Measurements from ENCODE around the gene ERG. TPM values are rescaled to one million over a fixed set of nuclear protein-coding genes. Genes with fewer than 3 reads are reported as not detected.

The ERG gene
- polyA plus RNA-seq, 1 experiment, result not detected

DNA sequence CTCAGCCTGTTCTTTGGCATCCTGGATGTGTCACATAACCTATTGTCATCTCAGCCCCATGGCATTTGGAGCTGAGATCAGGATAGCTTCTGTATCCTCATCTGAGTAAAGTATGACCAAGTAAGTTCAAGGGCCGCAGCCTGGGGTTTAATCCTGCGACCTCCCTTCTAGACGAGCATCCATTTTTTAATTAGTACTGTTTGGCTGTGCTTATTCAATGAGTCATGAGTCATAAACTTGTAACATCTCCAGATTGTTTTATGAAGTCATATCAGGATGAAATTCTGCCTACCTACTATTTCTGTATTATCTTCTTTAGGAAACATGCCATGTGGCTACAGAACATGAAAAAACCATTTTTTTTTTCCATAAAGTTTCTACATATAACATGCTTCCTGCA is 119.1 kb downstream of the ERG start:
- Histone ChIP-seq H3K27ac (ENCODE audit: low read depth, low read length) (no peak overlapping the region), H3K9me3 (ENCODE audit: control insufficient read depth, insufficient read depth, low read length) (no peaks in the 10 kb centered on the region), H3K4me3 (ENCODE audit: low read depth, low read length) (no peak overlapping the region), H3K27me3 (ENCODE audit: control insufficient read depth, insufficient read depth, low read length) (peaks cover 15% of the 10 kb centered on the region)
- CTCF ChIA-PET, result no interaction called here
- DNase-seq (ENCODE audit: low read depth, low spot score), result no peak
- TF ChIP-seq, protein P1, sequence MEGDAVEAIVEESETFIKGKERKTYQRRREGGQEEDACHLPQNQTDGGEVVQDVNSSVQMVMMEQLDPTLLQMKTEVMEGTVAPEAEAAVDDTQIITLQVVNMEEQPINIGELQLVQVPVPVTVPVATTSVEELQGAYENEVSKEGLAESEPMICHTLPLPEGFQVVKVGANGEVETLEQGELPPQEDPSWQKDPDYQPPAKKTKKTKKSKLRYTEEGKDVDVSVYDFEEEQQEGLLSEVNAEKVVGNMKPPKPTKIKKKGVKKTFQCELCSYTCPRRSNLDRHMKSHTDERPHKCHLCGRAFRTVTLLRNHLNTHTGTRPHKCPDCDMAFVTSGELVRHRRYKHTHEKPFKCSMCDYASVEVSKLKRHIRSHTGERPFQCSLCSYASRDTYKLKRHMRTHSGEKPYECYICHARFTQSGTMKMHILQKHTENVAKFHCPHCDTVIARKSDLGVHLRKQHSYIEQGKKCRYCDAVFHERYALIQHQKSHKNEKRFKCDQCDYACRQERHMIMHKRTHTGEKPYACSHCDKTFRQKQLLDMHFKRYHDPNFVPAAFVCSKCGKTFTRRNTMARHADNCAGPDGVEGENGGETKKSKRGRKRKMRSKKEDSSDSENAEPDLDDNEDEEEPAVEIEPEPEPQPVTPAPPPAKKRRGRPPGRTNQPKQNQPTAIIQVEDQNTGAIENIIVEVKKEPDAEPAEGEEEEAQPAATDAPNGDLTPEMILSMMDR (IDR thresholded peaks at IDR 0.05; ENCODE audit: low read depth, low read length), result no peak
- POLR2A ChIA-PET, result no interaction called here

DNA sequence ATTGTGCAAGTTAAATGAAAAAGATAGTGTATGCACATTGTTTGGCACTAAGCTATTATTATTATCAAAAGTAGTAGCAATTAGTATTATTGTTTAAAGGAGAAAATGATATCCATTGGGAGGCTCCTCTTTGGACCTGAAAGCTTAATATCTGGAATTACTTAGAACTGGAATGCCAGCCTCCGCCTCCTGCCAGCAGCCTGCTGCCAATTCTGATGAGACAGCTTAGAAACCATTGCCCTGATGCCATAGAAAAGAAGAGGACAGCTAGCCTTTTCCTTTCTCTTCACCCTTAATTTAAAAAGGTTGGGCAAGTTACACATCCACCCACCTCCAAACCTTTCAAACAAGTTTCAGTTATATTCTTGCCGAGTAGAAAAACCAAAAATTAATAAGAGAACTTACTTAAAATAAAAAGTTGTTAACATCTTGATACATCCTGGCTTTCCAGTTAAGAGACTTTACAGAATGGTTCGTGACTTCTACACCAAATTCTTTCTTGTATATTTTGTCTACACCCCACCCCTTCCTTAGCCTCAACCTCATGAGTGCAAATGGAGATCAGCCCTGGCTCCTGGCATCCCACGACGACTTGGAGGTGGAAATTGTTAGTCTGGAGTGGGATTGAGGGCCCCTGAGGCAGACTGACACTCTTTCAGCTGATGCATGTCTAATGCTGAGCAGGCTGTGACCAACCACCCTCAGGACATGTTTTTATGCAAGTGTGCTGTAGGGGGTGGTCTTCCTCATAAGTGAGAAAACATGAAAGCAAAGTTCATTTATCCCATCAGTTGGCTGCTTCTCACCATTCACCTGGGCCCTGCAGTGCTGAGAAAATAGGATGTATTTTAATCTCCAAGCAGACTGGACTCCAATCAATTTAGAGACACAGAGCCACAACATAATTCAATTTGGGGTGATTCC is 120.8 kb downstream of the ERG start:
- TF ChIP-seq, protein P1 (IDR thresholded peaks at IDR 0.05; ENCODE audit: low read depth, low read length), result no peak
- Histone ChIP-seq H3K27me3 (ENCODE audit: control insufficient read depth, insufficient read depth, low read length) (peaks cover 10% of the 10 kb centered on the region), H3K27ac (ENCODE audit: low read depth, low read length) (no peak overlapping the region), H3K4me3 (ENCODE audit: low read depth, low read length) (no peak overlapping the region), H3K9me3 (ENCODE audit: control insufficient read depth, insufficient read depth, low read length) (no peaks in the 10 kb centered on the region)
- ChIA-PET CTCF (no interaction called here), POLR2A (no interaction called here)
- no peak for DNase-seq (ENCODE audit: low read depth, low spot score)

DNA sequence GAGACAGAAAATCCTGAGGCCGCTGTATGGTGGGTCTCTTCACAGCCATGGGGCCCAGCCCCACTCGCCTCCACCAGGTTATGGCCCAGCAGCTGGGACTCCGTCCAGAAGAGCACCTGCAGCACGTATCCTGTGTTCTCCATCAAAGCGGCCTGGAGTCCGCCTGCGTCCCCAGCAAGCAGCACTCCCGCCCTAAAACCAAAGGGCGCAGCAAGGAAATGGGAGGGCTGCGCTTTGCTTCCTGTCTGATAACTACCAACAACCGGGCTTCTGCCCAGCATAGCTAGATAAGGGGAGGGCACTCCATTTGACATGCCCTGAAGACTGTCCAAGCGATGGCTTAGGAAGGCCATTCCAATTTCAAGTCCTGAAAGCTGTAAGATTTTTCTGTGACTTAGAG is 121.6 kb downstream of the ERG start:
- TF ChIP-seq, protein P1 (IDR thresholded peaks at IDR 0.05; ENCODE audit: low read depth, low read length), result no peak
- Histone ChIP-seq H3K27ac (ENCODE audit: low read depth, low read length) (no peak overlapping the region), H3K4me3 (ENCODE audit: low read depth, low read length) (no peak overlapping the region), H3K9me3 (ENCODE audit: control insufficient read depth, insufficient read depth, low read length) (no peaks in the 10 kb centered on the region), H3K27me3 (ENCODE audit: control insufficient read depth, insufficient read depth, low read length) (peaks cover 10% of the 10 kb centered on the region)
- POLR2A ChIA-PET, result no interaction called here
- no peak for DNase-seq (ENCODE audit: low read depth, low spot score)
- CTCF ChIA-PET, result no interaction called here

DNA sequence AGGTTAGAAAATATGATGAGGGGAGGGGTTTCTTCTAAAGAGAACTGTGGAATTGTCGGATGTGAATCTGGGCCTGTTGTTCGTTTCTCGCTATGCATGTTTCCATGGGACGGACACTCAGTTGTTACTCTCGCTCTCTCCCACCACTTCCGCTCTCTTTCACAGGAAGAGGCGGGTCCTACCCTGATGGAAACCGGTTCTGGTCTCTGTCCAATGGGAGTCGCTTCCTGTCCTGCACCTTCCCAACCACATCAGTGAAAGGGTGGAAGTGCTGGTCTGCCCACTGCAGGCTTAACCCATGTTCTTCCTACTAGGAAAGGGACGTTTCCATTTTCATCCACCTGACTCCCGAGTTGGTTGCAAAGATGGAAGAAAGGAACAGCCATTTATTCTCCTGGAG is 122.0 kb downstream of the ERG start:
- TF ChIP-seq, protein P1 (IDR thresholded peaks at IDR 0.05; ENCODE audit: low read depth, low read length), result no peak
- CTCF ChIA-PET, result interaction anchor here (0.6 kb wide), 1 partner anchor 222 kb away, joined by 5 read pairs; no protein-coding TSS in a partner anchor

DNA sequence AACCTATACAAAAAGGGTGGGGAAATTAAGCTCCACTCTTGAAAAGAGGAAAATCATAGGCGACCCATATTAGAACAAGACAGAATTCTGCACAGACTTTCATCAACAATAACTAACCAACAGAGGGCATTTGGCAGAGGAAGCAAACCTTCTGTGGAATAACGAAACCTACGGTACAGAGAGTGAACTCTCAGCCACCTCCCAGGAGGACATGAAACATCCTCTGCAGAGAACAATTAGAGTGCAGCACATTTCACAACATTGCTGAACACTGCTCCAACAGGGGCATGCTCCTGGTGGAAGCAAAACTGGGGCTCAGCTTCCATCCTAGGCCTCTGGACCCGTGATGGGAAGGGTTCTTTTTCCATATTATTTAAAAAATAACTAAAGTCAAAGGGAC is 130.6 kb downstream of the ERG start:
- H3K27me3 ChIP-seq (ENCODE audit: control insufficient read depth, insufficient read depth, low read length), result no peaks in the 10 kb centered on the region
- CTCF ChIA-PET, result no interaction called here
- TF ChIP-seq, protein P1 (IDR thresholded peaks at IDR 0.05; ENCODE audit: low read depth, low read length), result no peak
- DNase-seq (ENCODE audit: low read depth, low spot score), result no peak
- no peaks in the 10 kb centered on the region for H3K9me3 ChIP-seq (ENCODE audit: control insufficient read depth, insufficient read depth, low read length)
- POLR2A ChIA-PET, result no interaction called here
- H3K27ac ChIP-seq (ENCODE audit: low read depth, low read length), result no peak overlapping the region
- no peak overlapping the region for H3K4me3 ChIP-seq (ENCODE audit: low read depth, low read length)

More for the DNA sequence above, 122.0 kb downstream of the ERG start:
- H3K4me3 ChIP-seq (ENCODE audit: low read depth, low read length), result no peak overlapping the region
- POLR2A ChIA-PET, result no interaction called here
- H3K27ac ChIP-seq (ENCODE audit: low read depth, low read length), result no peak overlapping the region
- peaks cover 6% of the 10 kb centered on the region for H3K27me3 ChIP-seq (ENCODE audit: control insufficient read depth, insufficient read depth, low read length)
- DNase-seq (ENCODE audit: low read depth, low spot score), result no peak
- no peaks in the 10 kb centered on the region for H3K9me3 ChIP-seq (ENCODE audit: control insufficient read depth, insufficient read depth, low read length)
